ENCODE measurements around the gene TIAM2. TPM values are rescaled to one million over a fixed set of nuclear protein-coding genes. Genes with fewer than 3 reads are reported as not detected.

TIAM2 gene
- total and polyA plus RNA-seq, 2 experiments from 2014 or later = 14.2 to 24.4 TPM

- Histone ChIP-seq H3K27me3 (ENCODE audit: insufficient read depth) (no peaks in the 10 kb centered on the region), H3K9me2 (ENCODE audit: insufficient read depth) (no peaks in the 10 kb centered on the region), H3K4me2 (no peak overlapping the region; the same call in 1 of the 2 replicates), H3K4me3 (no peak overlapping the region), H3K4me1 (ENCODE audit: insufficient read depth) (peaks cover 41% of the 10 kb centered on the region), H3F3A (replicated peaks; ENCODE audit: low read depth) (0 out of 2 replicates have a peak, but pooled peaks cover 10% of the 10 kb centered on the region), H2AFZ (no peak overlapping the region), H4K20me1 (replicated peaks; ENCODE audit: insufficient read depth) (no peaks in the 10 kb centered on the region), H3K27ac (ENCODE audit: low read depth) (peak overlapping the region; percentile 66), H3K36me3 (ENCODE audit: insufficient read depth) (no peaks in the 10 kb centered on the region), H3K79me2 (replicated peaks; ENCODE audit: insufficient read depth) (no peaks in the 10 kb centered on the region; the same call in 1 of the 2 replicates)
- DNase-seq (ENCODE audit: low spot score) = no peak
- Mint-ChIP-seq H3K27me3 (ENCODE audit: insufficient read depth, low read depth, poor library complexity) (peaks cover 5% of the 10 kb centered on the region), H3K27ac (no peak overlapping the region), H3K36me3 (ENCODE audit: low read depth) (no peaks in the 10 kb centered on the region), H3K4me1 (peaks cover 36% of the 10 kb centered on the region), H3K4me3 (no peak overlapping the region), H3K9me3 (no peaks in the 10 kb centered on the region)
- TF ChIP-seq EZH2 (IDR thresholded peaks at IDR 0.05; ENCODE audit: low read depth, unreplicated experiment) = no peak
- TF ChIP-seq ZNF114 (CRISPR knock-in tag; IDR thresholded peaks at IDR 0.05) = no peak
- TF ChIP-seq JUNB (IDR thresholded peaks at IDR 0.05; ENCODE audit: unreplicated experiment) = no peak
- no peak for TF ChIP-seq ZNF462 (CRISPR knock-in tag; IDR thresholded peaks at IDR 0.05)
- no peak for TF ChIP-seq POLR2AphosphoS5 (IDR thresholded peaks at IDR 0.05; ENCODE audit: low read depth)
- no peak for TF ChIP-seq EZH2phosphoT487 (IDR thresholded peaks at IDR 0.05; ENCODE audit: unreplicated experiment)
- no peak for TF ChIP-seq CREB1 (CRISPR knock-in tag; IDR thresholded peaks at IDR 0.05; ENCODE audit: low read depth)
- no peak for TF ChIP-seq STAT1 (IDR thresholded peaks at IDR 0.05; ENCODE audit: unreplicated experiment)
- TF ChIP-seq NANOG (IDR thresholded peaks at IDR 0.05; ENCODE audit: borderline replicate concordance) = no peak
- TF ChIP-seq ETS1 (IDR thresholded peaks at IDR 0.05) = no peak
- TF ChIP-seq ZNF331 (CRISPR knock-in tag; IDR thresholded peaks at IDR 0.05; ENCODE audit: low read depth) = no peak
- TF ChIP-seq REST (IDR thresholded peaks at IDR 0.05; ENCODE audit: unreplicated experiment) = no peak
- no peak for TF ChIP-seq CTCF (conservative IDR thresholded peaks at IDR 0.05; ENCODE audit: low read depth in 2 of 2)
- peak; percentile 25 for ATAC-seq
These were observed 115.6 kb downstream of the TIAM2 start for GRCh38 chr6:155110721-155111120.
